ENCODE results near the gene CCR7. TPM values are rescaled to one million over a fixed set of nuclear protein-coding genes. Genes with fewer than 3 reads are reported as not detected.
A peak's percentile ranks its signal among the peaks of the same experiment; 100 is the strongest.

The CCR7 gene
- polyA plus RNA-seq, 2 of the 4 experiments (the other 2 are of a cell fraction), result 0.84 to 1.4 TPM

DNA sequence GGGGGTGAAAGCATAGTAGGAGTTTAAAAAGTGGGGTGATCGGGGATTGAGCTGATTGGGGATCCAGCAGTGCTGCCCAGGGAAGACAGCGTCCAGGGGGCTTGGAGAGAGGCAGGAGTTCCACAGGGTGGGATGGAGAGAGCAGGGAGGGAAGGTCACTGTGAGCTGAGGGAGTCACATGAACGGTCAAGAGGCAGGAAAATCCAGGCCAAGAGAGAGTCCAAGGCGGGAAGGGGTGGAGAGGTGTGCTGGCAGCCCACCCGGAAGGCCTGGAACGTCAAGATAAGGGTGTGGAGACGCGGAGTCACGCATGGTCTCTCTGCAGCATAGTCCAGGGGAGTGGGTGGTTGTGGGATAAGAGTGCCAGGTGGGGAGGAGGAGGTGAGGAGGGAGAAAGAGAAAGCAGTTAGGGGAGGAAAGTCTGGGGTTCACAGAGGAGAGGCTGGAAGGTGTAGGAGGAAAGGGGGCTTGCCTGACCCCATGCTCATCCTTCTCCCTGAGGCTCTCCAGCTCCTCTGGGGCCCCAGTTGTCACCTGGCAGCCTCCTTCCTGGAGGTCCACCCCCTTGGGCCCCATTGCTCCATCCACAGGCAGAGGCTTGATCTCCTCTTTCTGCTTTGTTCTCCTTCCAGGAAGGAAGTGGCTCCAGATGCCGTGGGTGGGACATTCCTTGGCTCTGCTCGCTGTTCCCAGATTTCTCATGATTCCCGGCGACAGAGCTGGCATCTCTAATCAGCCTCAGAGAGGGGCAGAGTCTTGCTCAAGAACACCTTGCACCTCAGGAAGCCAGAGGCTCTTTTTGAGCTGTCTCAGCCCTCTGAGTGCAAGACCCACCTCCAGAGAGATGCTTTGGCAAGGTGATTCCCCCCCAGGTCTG is 28.7 kb downstream of the CCR7 start:
- ATAC-seq (peak in 1 of 2 experiments; percentile 5; a peak in 3 of 6 replicates), FAIRE-seq (no peak), DNase-seq (ENCODE audit: low read depth in 1 of 2, low spot score in 1 of 2) (peak in 1 of 2 experiments; percentile 83)
- H3K27ac ChIP-seq, result peak overlapping the region; percentile 95 to 99
- ChIA-PET POLR2A (interaction anchor here (0.5 to 9.7 kb wide), 5 partner anchors 12 to 73 kb away, joined by 3 to 64 read pairs (median 6); no protein-coding TSS in a partner anchor), CTCF (interaction anchor here (0.6 to 36.6 kb wide), 11 partner anchors 15 to 237 kb away, joined by 3 to 1144 read pairs (median 105); partner anchors contain the start of genes CCR7, IGFBP4 and TOP2A)
- 62% methylated on average over 13 of the region's 13 CpGs for WGBS (ENCODE audit: missing lambda C conversion rate)
- H3K9me3 ChIP-seq, result no peaks in the 10 kb centered on the region
- H3K4me3 ChIP-seq, result no peak overlapping the region
- H3K4me2 ChIP-seq, result peak overlapping the region; percentile 42
- TF ChIP-seq MAFK (IDR thresholded peaks at IDR 0.05; ENCODE audit: partially characterized antibody) (no peak), RARB (CRISPR knock-in tag; IDR thresholded peaks at IDR 0.05) (no peak; the same call in 1 of the 2 replicates), FOSL2 (IDR thresholded peaks at IDR 0.05) (no peak), FOSL2 (CRISPR knock-in tag; IDR thresholded peaks at IDR 0.05) (peak; percentile 40; the same call in 1 of the 2 replicates), HOXB5 (CRISPR knock-in tag; IDR thresholded peaks at IDR 0.05) (peak; percentile 45), CEBPB (IDR thresholded peaks at IDR 0.05) (peak; percentile 46 to 51; a peak in 2 of 4 replicates), ZSCAN20 (CRISPR knock-in tag; IDR thresholded peaks at IDR 0.05) (peak; percentile 50; the same call in 1 of the 2 replicates), FOSB (CRISPR knock-in tag; IDR thresholded peaks at IDR 0.05) (0 out of 2 replicates have a peak, but pooled peaks have one; percentile 51), GATA3 (IDR thresholded peaks at IDR 0.05; ENCODE audit: borderline replicate concordance) (peak; percentile 51), MYC (IDR thresholded peaks at IDR 0.05; ENCODE audit: borderline replicate concordance, low read length) (no peak), NPAS2 (CRISPR knock-in tag; IDR thresholded peaks at IDR 0.05; ENCODE audit: borderline replicate concordance) (no peak), RFX5 (IDR thresholded peaks at IDR 0.05) (no peak), ATOH8 (CRISPR knock-in tag; IDR thresholded peaks at IDR 0.05; ENCODE audit: low read depth) (peak; percentile 55; the same call in 1 of the 2 replicates), JUN (IDR thresholded peaks at IDR 0.05) (peak; percentile 54 to 64; a peak in 4 of 5 replicates), PHF8 (IDR thresholded peaks at IDR 0.05; ENCODE audit: borderline replicate concordance, low read depth) (no peak), EHF (CRISPR knock-in tag; IDR thresholded peaks at IDR 0.05) (peak; percentile 71; the same call in 1 of the 2 replicates), MAZ (IDR thresholded peaks at IDR 0.05; ENCODE audit: borderline replicate concordance, low read depth, low read length) (no peak), EP300 (IDR thresholded peaks at IDR 0.05) (peak; percentile 87 to 91; a peak in 3 of 5 replicates)
- TF ChIP-seq, protein P1, sequence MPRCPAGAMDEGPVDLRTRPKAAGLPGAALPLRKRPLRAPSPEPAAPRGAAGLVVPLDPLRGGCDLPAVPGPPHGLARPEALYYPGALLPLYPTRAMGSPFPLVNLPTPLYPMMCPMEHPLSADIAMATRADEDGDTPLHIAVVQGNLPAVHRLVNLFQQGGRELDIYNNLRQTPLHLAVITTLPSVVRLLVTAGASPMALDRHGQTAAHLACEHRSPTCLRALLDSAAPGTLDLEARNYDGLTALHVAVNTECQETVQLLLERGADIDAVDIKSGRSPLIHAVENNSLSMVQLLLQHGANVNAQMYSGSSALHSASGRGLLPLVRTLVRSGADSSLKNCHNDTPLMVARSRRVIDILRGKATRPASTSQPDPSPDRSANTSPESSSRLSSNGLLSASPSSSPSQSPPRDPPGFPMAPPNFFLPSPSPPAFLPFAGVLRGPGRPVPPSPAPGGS (IDR thresholded peaks at IDR 0.05), result 0 out of 3 replicates have a peak, but pooled peaks have one; percentile 46
- TF ChIP-seq, protein P2, sequence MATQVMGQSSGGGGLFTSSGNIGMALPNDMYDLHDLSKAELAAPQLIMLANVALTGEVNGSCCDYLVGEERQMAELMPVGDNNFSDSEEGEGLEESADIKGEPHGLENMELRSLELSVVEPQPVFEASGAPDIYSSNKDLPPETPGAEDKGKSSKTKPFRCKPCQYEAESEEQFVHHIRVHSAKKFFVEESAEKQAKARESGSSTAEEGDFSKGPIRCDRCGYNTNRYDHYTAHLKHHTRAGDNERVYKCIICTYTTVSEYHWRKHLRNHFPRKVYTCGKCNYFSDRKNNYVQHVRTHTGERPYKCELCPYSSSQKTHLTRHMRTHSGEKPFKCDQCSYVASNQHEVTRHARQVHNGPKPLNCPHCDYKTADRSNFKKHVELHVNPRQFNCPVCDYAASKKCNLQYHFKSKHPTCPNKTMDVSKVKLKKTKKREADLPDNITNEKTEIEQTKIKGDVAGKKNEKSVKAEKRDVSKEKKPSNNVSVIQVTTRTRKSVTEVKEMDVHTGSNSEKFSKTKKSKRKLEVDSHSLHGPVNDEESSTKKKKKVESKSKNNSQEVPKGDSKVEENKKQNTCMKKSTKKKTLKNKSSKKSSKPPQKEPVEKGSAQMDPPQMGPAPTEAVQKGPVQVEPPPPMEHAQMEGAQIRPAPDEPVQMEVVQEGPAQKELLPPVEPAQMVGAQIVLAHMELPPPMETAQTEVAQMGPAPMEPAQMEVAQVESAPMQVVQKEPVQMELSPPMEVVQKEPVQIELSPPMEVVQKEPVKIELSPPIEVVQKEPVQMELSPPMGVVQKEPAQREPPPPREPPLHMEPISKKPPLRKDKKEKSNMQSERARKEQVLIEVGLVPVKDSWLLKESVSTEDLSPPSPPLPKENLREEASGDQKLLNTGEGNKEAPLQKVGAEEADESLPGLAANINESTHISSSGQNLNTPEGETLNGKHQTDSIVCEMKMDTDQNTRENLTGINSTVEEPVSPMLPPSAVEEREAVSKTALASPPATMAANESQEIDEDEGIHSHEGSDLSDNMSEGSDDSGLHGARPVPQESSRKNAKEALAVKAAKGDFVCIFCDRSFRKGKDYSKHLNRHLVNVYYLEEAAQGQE (IDR thresholded peaks at IDR 0.05), result no peak
- H3K4me1 ChIP-seq, result peaks cover 77% of the 10 kb centered on the region
